NCI-H69 (cell line): ENCODE data around the gene LURAP1L.

Source experiments
- DNase-seq: peaks from one replicate; lab custom pipeline; 2025; lab: John Stamatoyannopoulos, UW

The LURAP1L gene

DNA sequence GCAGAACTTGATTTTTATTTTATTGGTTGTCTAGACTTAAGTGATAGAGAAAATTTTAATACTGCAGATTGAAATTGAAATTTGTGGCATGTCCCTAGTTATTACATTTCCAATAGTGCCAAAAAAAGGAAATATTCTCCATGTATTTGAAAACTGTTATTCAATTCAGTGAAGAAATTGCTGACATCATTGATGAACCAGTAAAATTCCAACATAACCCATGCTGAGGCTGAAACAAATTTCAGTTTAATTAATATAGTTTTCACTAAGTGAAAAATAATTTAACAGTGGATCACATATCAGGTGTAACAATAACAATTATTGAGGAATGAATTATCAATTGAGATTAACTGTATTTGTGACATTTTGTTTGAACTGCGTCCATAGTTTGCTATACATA, 38.7 kb downstream of the LURAP1L start:
- no peak for DNase-seq

DNA sequence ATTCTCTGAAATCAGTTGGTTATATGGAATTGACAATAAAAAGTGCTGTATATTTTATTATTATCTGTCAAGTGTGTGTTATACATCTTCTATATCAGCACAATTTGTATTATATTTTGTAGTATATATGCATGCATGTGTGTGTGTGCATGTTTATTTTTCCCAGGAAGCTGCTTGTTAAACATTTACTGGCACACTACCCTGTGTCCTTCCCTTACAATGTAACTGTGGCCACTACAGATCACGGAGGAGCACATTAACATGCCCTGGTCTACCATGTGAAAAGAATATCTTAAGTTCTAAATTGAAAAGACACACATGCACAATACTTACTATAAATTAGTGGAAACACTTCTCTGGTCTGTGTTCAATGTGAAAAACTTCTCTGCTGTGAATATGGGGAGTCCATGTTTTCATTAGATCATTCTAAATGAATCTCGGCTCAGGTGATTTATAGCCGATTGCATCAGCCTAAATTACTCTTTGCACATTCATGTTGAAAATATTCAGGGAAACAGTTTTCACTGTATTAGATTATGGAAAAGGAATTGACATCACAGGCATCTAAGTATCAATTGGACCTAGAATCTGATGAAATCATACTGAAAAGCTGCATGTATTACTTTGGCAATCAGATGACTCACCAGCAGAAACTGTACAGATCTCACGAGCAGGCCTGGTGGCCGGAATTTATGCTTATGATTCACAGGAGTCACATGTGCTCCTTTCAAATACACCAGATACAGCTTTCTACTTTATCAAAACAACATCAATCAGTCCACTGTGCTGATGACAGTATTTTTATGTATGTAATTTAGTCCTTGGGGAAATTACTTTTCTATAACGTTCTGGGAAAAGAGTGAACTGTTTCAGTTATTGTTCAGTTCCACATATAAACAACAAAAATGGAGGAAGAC, 39.4 kb downstream of the LURAP1L start:
- peak; percentile 96 for DNase-seq

DNA sequence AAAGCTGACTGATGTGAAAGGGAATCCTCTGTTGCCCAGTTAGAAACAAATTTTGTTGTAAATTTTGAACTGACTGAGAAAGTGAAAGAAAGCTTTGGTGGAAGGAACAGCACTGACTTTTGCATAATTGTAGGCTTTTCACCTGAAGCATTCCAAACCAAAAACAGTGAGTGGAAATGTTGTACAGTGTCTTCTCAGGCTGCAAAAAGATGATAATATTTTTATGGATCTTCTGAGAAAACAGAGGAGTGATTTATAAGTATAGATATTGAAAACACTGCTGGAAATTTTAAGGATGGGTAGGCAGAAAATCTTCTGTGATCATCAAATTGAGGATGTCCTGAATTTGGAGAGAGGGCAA, 40.0 kb downstream of the LURAP1L start:
- DNase-seq = no peak

DNA sequence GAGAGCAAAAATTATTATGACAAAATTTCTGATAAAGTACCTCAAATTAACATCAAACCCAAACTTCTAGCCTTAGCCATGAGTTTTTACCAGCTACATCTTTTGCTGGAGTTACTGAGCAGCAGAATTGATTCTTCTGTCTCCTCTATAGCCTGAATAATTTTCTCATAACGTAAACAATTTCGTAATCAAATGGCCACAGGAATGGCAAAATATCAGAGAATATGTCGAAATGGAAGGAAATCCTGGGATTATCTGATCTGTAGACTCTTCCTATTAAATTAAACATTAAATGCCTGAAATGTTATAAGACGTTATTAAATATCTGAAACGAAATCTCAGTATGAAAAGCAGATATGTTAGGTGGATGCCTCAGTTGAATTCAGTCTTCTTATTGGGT, 41.1 kb downstream of the LURAP1L start:
- DNase-seq = no peak

DNA sequence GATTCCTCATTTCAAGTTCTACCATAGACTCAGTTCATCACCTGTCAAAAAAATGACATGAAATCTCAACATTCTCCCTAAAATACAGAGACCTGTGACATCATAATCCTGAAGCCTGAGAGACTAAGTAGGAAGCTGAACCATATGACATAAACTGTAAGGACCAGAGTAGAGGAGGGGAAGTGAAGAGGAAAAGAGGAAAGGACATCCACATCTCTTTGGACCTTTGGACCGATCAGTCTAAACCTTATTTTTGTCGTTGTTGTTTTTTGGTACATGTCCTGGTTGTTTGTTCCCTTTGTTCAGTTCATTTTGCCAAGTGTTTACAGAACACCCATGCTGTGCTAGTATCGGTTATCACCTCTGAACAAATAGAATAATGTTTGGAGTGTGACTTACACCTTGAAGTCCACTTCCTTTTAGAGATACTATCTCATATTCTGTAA, 41.9 kb downstream of the LURAP1L start:
- peak; percentile 50 for DNase-seq

DNA sequence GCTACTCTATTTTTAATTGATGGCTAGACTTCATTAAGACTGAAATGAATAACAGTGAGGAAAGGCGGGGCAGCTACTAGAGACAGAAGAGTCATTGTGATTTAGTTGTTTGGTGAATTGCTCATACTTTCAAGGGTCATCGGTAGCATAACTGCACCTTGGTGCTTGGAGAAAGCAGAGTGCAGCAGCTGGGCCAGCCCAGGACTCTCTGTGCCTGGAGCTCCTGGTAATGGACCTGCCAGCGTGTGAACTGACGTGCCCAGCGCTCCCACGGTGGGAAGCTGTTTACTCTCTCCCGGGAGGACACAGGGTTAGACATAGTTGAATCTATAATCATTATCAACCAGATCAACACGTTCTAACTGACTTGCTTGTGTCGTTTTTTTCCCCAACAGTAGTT, 42.9 kb downstream of the LURAP1L start:
- DNase-seq = peak; percentile 99

DNA sequence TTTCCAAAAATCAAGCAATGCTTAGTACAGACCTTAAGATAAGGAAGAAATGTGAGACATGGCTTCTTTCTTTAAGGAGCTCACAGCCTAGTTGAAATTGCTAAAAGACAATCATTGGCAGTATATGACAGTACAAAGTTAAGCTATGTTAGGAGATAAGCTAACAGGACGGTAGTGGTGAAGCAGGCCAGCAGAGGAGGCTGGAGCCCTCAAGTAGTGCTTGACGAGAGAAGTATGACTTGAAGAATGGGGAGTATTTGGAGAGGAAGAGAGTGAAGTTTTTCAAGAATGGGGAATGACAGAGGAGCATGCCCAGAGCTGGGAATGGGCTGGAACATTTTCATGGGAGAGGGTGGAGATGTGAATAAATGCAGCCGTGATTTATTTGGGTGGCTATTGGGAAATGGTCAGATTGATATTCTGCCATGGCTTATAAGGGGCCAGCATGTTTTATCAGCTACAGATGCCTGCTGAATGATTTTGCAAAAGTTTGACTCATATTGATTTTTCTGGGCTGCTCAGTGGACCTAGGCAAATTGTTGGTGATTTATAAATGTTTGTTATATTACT, 43.7 kb downstream of the LURAP1L start:
- peak; percentile 58 for DNase-seq

DNA sequence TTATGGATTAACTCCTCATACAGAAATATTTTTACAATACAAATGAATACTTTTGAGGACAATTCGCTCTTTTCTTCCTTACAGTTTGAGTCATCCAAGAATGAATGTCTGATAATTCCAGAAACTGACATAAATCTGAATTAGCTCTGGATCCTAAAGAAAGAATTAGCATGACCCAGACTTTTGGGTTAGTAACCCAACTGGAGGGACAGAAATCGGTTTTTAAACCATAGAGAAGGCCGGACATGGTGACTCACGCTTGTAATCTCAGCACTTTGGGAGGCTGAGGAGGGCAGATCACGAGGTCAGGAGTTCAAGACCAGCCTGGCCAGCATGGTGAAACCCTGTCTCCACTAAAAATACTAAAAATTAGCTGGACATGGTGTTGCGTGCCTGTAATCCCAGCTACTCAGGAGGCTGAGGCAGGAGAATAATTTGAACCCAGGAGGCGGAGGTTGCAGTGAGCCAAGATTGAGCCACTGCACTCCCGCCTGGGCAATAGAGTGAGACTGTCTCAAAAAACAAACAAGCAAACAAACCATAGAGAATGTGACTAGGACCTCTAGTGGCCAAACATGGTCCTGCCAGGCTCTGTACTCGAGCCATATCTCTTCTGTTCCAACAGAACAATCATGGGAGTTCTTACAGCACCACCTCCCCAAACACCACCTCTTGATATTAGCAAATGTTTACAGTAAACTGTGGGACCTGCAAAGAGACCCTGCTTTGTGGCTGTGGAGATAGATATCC, 44.8 kb downstream of the LURAP1L start:
- DNase-seq = peak; percentile 69

DNA sequence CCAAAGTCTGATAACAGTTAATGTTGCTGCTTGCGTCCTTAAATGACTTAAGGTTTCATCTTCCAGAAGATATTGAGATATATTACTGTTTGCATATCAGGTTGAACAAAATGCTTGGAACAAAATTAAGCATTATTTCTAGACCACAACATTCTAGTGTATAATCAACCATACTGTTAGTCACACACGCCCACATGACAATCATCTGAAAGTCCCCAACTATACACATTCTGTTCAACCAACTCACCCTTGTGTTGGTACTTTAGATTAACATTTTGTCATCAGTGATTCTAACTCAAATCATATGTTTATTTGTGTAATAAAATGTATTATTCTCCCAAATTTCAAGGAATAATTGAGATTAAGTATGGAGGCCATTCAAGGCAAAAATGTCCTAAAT, 47.3 kb downstream of the LURAP1L start:
- DNase-seq = no peak

DNA sequence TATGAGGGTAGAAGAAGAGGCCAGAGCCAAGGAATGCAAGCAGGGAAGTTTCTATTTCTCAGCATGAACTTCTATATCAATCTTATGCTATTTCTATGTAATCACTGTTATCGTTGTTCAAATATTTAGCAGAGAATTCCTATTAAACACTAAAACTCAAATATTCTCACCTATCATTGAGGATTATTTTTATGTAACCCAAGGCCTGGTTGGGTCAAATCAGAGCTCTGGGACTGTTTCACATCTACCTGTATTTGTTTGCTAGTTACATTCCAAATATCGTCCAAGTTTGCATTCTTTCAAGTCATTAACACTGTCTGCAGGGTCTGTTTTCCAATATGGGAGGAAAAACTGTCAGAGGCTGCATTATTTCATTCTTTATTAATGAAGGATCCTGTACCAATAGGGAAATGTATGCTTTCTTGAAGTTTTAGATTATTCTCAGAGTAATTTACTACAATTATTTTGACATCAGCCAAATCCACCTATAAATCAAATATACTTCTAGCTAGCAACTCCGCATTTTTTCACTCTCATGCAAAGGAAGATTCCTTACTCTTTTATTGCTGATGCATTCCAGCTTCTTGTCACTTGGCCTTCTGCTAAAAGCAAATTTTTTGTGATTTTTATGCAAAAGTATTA, 52.2 kb downstream of the LURAP1L start:
- DNase-seq = no peak

DNA sequence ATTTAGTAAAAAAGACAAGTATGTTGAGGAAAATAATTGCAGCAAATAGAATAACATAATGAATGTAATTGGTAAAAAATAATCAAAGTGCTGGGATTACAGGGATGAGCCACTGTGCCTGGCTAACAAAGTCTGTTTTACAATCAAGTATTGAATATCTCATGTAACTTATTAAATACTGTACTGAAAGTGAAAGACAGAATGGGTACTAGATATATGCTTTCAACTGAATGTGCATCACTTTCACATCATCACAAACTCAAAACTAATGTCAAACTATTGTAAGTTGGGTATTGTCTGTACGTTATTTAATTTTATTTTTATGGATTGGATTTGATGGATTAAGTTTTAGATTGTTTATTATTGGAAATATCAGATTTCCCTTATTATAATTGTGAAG, 58.9 kb downstream of the LURAP1L start:
- no peak for DNase-seq

DNA sequence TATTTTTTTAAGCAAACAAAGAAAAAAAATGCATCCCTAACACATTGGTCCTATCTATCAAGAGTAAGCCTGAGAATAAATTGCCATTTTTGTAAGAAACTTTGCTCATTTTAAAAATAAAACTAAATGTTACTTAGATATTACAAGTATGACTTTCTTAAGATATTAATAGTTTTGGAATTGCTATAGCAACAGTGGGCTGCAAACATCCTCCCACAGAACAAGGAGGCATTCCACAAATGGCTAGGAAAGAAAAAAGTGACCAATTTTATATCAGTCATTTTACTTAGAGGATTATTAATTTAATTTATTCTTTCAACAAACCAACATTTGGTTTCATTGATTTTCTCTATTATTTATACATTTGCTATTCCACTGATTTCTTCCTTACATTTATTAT, 63.7 kb downstream of the LURAP1L start:
- DNase-seq = no peak

DNA sequence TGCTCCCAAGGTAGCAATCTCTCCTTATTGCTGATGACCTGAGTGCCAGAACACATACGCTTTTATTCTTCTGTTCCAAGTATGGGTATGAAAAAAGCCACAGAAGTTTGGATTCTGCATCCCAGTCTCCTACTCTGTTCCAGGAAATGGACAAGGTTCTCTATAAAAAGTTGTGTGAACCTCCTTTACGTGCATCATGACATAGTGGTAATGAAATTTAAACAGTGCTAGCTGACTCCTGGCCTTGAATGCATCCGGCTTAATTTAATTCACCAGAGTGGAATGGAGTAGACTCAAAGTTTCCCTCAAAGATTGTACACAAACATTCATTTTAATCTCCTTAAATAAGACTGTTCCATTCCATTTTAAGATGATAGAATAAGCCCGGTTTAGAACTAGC, 68.9 kb downstream of the LURAP1L start:
- no peak for DNase-seq

DNA sequence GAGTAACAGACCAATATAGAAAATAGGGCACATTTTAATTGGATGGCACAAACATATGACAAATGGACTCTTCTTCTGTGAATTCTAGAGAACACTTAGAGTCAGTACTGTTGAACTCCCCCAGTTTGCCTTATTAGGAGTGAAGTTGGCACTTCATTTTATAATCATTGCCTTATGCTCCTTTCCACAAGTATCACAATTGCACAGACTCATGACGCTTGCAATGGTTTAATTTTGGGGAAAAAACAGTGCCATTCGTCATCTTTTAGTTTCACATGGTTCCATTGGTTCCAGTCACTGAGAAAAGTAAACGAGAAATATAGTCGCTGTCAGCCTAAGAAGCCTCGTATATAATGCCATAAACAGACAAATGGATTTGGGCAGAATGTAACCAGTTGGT, 71.2 kb downstream of the LURAP1L start:
- peak; percentile 84 for DNase-seq

DNA sequence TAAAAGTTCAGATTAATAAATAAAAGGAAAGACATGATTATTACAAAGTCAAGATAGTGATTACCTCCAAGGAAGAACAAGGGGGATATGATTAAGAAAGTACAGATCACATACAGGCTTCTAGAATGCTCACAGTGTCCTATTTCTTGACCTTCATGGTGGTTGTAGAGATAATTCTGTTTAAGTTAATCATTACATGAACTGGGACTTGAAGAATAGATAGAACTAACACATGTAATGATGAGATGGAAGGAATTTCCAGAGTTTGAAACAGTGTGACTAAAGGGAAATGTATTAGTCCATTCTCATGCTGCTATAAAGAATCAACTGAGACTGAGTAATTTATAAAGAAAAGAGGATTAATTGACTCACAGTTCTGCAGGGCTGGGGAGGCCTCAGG, 72.7 kb downstream of the LURAP1L start:
- no peak for DNase-seq

DNA sequence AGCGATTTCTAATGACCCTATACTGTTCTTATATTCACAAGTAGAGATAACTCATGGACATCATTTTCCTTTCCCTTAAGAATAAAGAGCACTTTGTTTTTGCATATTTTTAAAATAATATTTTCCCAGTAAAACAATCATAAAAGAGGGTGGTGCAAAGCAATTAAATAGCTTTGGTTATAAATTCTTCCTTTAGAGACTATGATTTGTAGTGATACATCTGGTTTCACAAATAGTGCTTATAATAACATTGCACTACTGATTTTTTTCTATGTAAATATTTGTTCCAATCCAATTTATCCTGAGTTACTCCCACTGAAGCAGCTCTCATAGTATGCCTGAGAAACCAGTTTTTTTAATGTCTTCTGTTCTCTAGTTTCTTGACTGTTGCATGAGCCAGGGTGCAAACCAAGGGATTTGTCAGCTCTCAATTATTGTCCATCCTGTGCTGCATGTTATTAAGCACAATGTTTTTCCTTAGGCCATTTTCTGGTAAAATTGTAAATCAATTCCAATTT, 74.7 kb downstream of the LURAP1L start:
- DNase-seq = peak; percentile 65

DNA sequence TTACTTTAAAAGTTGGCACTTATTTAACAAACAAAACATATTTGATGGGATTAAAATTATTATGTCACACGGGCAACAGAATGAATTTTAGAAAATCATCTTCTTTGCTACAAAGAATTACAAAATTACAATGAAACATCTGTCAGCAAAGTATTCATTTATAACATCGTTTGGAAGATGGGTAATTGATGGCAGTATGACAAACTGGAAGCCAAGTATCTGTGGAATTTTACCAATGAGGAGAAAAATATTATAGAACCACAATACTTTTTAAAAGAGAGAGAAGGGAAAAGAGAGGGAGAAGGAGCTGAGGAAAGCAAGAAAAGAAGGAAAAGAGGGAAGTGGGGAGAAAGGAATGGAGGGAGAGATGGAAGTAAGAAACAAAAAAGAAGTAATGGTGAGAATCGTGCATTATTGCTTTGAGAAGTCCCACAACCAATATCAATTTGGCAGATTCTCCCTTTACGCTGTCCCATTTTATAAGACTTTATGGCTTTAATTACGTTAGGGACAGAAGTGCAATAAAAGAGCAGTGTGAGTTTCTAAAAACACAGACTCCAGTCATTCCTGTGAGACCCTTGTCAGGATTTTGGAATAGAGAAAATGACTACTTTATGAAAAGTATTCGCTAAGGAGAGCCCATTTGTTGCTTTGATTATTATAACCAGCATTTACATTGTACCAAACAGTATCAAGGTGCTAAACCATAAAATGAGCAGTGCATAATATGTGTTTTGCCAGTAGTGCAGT, 76.7 kb downstream of the LURAP1L start:
- no peak for DNase-seq

DNA sequence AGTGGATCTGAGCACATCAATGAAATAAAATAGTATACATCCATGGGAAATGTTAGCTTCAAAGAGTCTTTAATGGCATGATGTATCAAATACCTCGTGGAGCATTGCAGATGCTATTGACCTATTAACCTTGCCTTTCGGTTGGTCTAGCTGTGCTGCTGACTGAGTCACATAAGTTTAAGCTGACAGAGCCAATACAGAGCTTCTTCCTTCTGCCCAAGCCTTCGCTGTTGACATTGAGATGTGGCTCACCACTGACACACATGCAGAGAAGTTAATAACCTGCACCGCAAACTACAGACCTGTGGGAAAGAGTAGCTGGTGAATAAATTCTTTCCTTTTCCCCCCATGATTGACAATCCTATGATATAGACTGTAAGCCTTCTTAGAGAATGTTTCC, 78.2 kb downstream of the LURAP1L start:
- DNase-seq = no peak

DNA sequence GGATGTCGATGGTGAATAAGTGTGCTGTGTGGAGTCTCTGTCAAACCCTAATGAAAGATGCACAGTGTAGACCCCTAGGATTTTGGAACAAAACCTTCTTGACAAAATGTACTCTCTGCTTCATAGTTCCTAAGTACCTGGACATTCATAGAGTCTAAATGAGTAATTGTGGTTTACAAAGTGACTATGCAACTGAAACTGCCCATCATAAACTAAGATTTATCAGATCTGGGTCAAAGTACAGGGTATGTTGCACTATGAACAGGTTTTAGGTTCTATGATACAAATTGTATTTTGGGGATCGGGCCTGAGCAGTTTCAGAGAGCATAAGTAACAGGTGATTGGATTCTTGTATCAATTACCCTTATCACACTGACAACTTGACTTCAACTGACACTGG, 79.4 kb downstream of the LURAP1L start:
- no peak for DNase-seq

DNA sequence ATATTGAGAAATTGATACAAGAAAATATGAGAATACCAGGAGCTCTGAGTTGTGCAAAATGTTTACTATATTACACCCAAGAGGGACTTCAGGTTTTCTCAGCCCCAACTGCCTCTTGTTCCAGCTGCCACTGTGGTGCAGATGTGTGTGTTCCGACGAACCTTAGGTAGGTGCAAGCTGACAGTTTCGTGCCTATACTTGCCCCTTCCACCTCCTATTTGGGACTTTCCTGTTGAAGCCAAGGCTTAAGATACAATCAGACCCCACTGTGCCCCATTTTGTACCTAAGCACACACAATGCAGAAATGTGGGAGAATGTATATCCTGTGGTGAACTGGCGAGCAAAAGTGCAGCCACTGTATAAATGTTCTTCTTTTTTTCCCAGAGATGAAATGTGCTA, 80.2 kb downstream of the LURAP1L start:
- DNase-seq = no peak

DNA sequence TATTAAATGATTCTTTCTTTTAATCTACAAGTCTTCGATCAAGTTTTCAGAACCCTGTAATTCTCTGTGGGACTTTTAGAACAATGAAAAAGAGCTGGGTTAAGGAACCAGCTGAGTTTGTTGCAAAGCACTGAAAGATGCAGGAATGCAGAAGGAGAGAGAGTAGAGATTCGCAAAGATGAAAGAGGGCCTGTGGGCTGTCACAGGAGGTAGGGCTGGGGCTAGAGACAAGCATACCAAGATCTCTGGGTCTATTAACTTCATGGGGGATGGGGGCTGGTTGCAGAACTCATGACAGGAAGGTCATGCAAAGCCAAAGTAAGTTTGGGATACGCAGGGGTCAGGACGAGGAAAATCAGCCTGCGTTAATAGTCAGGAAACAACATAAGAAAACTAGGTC, 81.8 kb downstream of the LURAP1L start:
- DNase-seq = no peak
